HG02763 (cell line): ENCODE measurements around the gene CCDC148.
"Not testable (repeated sequence)": the region's sequence is repeated elsewhere in the genome, so short reads cannot be mapped to it uniquely, and the experiment has no call there.

Source experiments
- ATAC-seq: cut with Tn5 transposase; IDR thresholded peaks from one replicate; pipeline ENCODE4 v1.9.1; 2021; ENCODE audit warnings: mild to moderate bottlenecking, moderate library complexity; ENCODE audit not compliant: unreplicated experiment

CCDC148 gene

GRCh38 chr2:158223066-158223465 lies 233.5 kb downstream of the CCDC148 start:
- ATAC-seq, result not testable (repeated sequence)

GRCh38 chr2:158221063-158222020 lies 235.2 kb downstream of the CCDC148 start:
- no peak for ATAC-seq

- no peak for ATAC-seq
Measured at GRCh38 chr2:158217593-158217992, 239.0 kb downstream of the CCDC148 start.

- ATAC-seq, result peak; percentile 64
Measured at GRCh38 chr2:158214431-158214830, 242.1 kb downstream of the CCDC148 start.

GRCh38 chr2:158213773-158214172 lies 242.8 kb downstream of the CCDC148 start:
- no peak for ATAC-seq

GRCh38 chr2:158212301-158212700 lies 244.3 kb downstream of the CCDC148 start:
- ATAC-seq, result no peak

- no peak for ATAC-seq
Measured at GRCh38 chr2:158211502-158211901, 245.1 kb downstream of the CCDC148 start.

GRCh38 chr2:158207354-158207753 lies 249.2 kb downstream of the CCDC148 start:
- ATAC-seq, result no peak

- ATAC-seq, result no peak
Measured at GRCh38 chr2:158205215-158205614, 251.3 kb downstream of the CCDC148 start.

GRCh38 chr2:158204741-158205165 lies 251.8 kb downstream of the CCDC148 start:
- no peak for ATAC-seq

GRCh38 chr2:158202161-158202815 lies 254.3 kb downstream of the CCDC148 start:
- ATAC-seq, result no peak

GRCh38 chr2:158199928-158200650 lies 256.5 kb downstream of the CCDC148 start:
- ATAC-seq, result no peak

GRCh38 chr2:158197940-158198339 lies 258.6 kb downstream of the CCDC148 start:
- ATAC-seq, result no peak

GRCh38 chr2:158194229-158194628 lies 262.3 kb downstream of the CCDC148 start:
- ATAC-seq, result no peak

- ATAC-seq, result no peak
Measured at GRCh38 chr2:158192515-158193443, 263.8 kb downstream of the CCDC148 start.

GRCh38 chr2:158191076-158191895 lies 265.3 kb downstream of the CCDC148 start:
- ATAC-seq, result peak; percentile 84

- ATAC-seq, result no peak
Measured at GRCh38 chr2:158189526-158189925, 267.0 kb downstream of the CCDC148 start.

- ATAC-seq, result no peak
Measured at GRCh38 chr2:158187908-158188307, 268.6 kb downstream of the CCDC148 start.

- ATAC-seq, result no peak
Measured at GRCh38 chr2:158184556-158185343, 271.8 kb downstream of the CCDC148 start.
